CD4-positive, alpha-beta T cell (primary cell): ENCODE measurements around the gene AHCYL2. TPM values are rescaled to one million over a fixed set of nuclear protein-coding genes. Genes with fewer than 3 reads are reported as not detected.
A peak's percentile ranks its signal among the peaks of the same experiment; 100 is the strongest.

Experiments used
- ATAC-seq: fragments of 200-7000 bp; cut with Tn5 transposase; one replicate; pipeline ENCODE4 v1.10.0; 2022; ENCODE audit warnings: mild to moderate bottlenecking; ENCODE audit not compliant: poor library complexity
- CTCF ChIA-PET: fragments of 350-600 bp; sonication (Branson Sonifier 250); formaldehyde crosslinking; loops from one replicate; lab custom pipeline; 2021; ENCODE audit warnings: antibody characterized with exemption, inconsistent platforms; lab: Charles Lee
- POLR2A ChIA-PET: fragments of 350-600 bp; sonication (Branson Sonifier 250); formaldehyde crosslinking; loops from one replicate; lab custom pipeline; 2021; ENCODE audit warnings: antibody characterized with exemption, inconsistent platforms; lab: Charles Lee
- DNase-seq, 14 experiments: peaks; one replicate each; pipeline ENCODE4 v3.0.0-alpha.2; 2013 to 2020; ENCODE audit warnings: mixed read lengths in 2 of 14
- H3K27ac ChIP-seq, 2 donors: one replicate each; pipeline versions ENCODE4 v1.5.1 to v1.7.0; 2013; ENCODE audit warnings: low read length in 2 of 2, low read depth in 1 of 2, mild to moderate bottlenecking in 1 of 2
- H3K27me3 ChIP-seq, 2 experiments: 1 replicate in 1 of 2; 2 replicates in 1 of 2; pipeline versions ENCODE4 v1.6.1 to v1.7.0; 2013; ENCODE audit warnings: low read length in 2 of 2, control low read depth in 1 of 2, mild to moderate bottlenecking in 1 of 2, moderate library complexity in 1 of 2; ENCODE audit not compliant: insufficient read depth in 2 of 2, control insufficient read depth in 1 of 2
- H3K36me3 ChIP-seq: one replicate; pipeline ENCODE4 v1.6.1; 2013; ENCODE audit warnings: low read length, control low read depth; ENCODE audit not compliant: insufficient read depth
- H3K4me1 ChIP-seq: one replicate; pipeline ENCODE4 v1.6.1; 2013; ENCODE audit warnings: low read length, control low read depth; ENCODE audit not compliant: insufficient read depth
- H3K4me3 ChIP-seq: one replicate; pipeline ENCODE4 v1.5.1; 2013; ENCODE audit warnings: mild to moderate bottlenecking, low read length, moderate library complexity
- H3K9me3 ChIP-seq, 2 experiments: 1 replicate in 1 of 2; 2 replicates in 1 of 2; pipeline versions ENCODE4 v1.6.1 to v1.7.0; 2013; ENCODE audit warnings: low read length in 2 of 2, mild to moderate bottlenecking in 2 of 2, control low read depth in 1 of 2, moderate library complexity in 1 of 2; ENCODE audit not compliant: control insufficient read depth in 1 of 2, insufficient read depth in 1 of 2
- H3K27ac Mint-ChIP-seq: one replicate; pipeline ENCODE4 v1.8.0; 2020; ENCODE audit warnings: mixed read lengths
- H3K27me3 Mint-ChIP-seq: one replicate; pipeline ENCODE4 v1.8.0; 2021; ENCODE audit warnings: mixed read lengths
- H3K36me3 Mint-ChIP-seq: one replicate; pipeline ENCODE4 v1.8.0; 2021; ENCODE audit warnings: low read depth, mixed read lengths
- H3K4me1 Mint-ChIP-seq: one replicate; pipeline ENCODE4 v1.8.0; 2021; ENCODE audit warnings: low read depth, mixed read lengths
- H3K4me3 Mint-ChIP-seq: one replicate; pipeline ENCODE4 v1.8.0; 2020; ENCODE audit warnings: mild to moderate bottlenecking, mixed read lengths
- H3K9me3 Mint-ChIP-seq: one replicate; pipeline ENCODE4 v1.8.0; 2020; ENCODE audit warnings: mixed read lengths
- intact Hi-C, 2 experiments: fragments of 100-400 bp; cut with DNase I in 1 of 2; cut with micrococcal nuclease in 1 of 2; formaldehyde crosslinking; loops; one replicate each; pipeline versions ENCODE4 v1.15.1 to v1.9.0; 2023 to 2025; cut with DNase I, micrococcal nuclease
- total RNA-seq, 174 experiments: library from RNA in 2 of 174; stranded (reverse) in 2 of 174; gene quantifications; one replicate each; pipeline ENCODE4 v1.2.3 and lab custom pipeline; 2021 to 2026
- TF ChIP-seq, protein P1 (sequence below): fragments of 200-600 bp; IDR thresholded peaks from one replicate; pipeline ENCODE4 v1.8.0; 2022; ENCODE audit warnings: antibody characterized with exemption, mild to moderate bottlenecking

The AHCYL2 gene
- total RNA-seq, 2 experiments from 2014 or later, result 5.8 to 6.0 TPM

DNA sequence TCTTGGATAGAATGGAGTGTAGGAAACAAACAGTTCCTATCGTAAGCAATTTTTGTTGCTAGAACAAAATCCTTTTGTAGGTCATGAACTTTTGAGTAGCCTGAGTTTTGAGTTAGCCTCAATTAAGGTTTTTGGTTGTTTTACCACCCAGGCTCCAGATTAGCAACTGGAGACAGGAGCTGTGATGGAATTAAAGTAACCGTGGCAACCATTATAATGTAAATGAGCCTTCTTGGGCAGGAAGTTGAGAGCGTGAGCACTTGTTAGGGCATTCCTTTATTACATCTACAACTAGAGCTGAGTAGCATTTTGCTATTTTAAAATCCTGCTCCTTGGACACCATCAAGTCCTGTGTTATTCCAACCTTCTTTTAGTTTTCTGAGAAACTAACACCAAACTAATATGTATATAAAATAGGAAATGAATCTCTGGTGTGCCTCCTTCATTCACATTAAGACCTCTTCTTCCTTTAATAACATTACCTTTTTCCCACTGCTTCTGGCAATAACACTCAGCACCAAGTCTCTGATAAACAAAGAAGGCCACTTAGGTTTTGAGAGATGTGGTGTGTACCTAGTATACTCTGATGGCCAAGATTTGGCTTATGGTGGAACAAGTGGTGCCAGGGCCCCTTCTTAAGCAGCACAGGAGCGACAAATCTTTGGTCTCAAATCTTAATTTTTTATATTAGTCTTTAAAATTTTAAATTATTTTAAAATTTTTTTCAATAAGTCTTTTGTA, 34.0 kb downstream of the AHCYL2 start:
- peaks cover 61% of the 10 kb centered on the region for H3K4me1 Mint-ChIP-seq
- H3K27me3 Mint-ChIP-seq, result no peaks in the 10 kb centered on the region
- H3K27ac Mint-ChIP-seq, result peak overlapping the region; percentile 44
- no peaks in the 10 kb centered on the region for H3K36me3 ChIP-seq
- ChIA-PET CTCF (no interaction called here), POLR2A (interaction anchor here (1.4 kb wide), 1 partner anchor 34 kb away, joined by 4 read pairs; the partner anchor contains the start of gene AHCYL2)
- no peaks in the 10 kb centered on the region for H3K27me3 ChIP-seq
- H3K9me3 ChIP-seq, result no peaks in the 10 kb centered on the region
- TF ChIP-seq, protein P1, sequence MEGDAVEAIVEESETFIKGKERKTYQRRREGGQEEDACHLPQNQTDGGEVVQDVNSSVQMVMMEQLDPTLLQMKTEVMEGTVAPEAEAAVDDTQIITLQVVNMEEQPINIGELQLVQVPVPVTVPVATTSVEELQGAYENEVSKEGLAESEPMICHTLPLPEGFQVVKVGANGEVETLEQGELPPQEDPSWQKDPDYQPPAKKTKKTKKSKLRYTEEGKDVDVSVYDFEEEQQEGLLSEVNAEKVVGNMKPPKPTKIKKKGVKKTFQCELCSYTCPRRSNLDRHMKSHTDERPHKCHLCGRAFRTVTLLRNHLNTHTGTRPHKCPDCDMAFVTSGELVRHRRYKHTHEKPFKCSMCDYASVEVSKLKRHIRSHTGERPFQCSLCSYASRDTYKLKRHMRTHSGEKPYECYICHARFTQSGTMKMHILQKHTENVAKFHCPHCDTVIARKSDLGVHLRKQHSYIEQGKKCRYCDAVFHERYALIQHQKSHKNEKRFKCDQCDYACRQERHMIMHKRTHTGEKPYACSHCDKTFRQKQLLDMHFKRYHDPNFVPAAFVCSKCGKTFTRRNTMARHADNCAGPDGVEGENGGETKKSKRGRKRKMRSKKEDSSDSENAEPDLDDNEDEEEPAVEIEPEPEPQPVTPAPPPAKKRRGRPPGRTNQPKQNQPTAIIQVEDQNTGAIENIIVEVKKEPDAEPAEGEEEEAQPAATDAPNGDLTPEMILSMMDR, result no peak
- intact Hi-C loops, result loop anchor here in 1 of 2 experiments (2.0 kb wide), 1 partner anchor 18 kb away; no protein-coding TSS in a partner anchor
- H3K4me3 ChIP-seq, result peak overlapping the region; percentile 11
- H3K4me1 ChIP-seq, result peaks cover 14% of the 10 kb centered on the region
- no peaks in the 10 kb centered on the region for H3K36me3 Mint-ChIP-seq
- H3K9me3 Mint-ChIP-seq, result no peaks in the 10 kb centered on the region
- peak overlapping the region; percentile 72 for H3K4me3 Mint-ChIP-seq
- no peak overlapping the region for H3K27ac ChIP-seq
- ATAC-seq, result peak; percentile 52
- DNase-seq, result peak in 2 of 14 experiments; percentile 12 to 23

DNA sequence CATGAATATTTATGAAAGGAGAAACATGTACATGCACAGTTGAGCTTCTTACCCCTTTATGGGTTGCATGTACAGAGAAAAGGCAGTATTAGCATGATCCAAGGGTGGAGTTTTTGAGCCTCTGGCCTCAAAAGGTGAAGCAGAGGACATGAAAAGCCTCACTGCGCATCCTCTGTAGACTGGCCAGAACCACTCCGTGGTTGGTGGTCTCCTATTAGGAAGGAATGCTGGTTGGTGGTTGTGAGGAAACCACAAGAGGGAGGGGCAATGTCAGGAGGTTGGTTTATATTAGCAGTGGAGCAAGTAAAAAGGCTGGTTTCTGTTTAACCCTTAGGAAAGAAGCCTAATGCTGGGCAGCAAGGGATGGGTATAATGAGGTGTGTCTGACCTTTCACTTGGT, 37.5 kb downstream of the AHCYL2 start:
- peaks cover 49% of the 10 kb centered on the region for H3K4me1 Mint-ChIP-seq
- Histone ChIP-seq H3K4me1 (peaks cover 14% of the 10 kb centered on the region), H3K27me3 (no peaks in the 10 kb centered on the region), H3K36me3 (no peaks in the 10 kb centered on the region), H3K27ac (no peak overlapping the region), H3K9me3 (no peaks in the 10 kb centered on the region), H3K4me3 (no peak overlapping the region)
- DNase-seq (peak in 3 of 14 experiments; percentile 8 to 47 (median 22)), ATAC-seq (no peak)
- no peaks in the 10 kb centered on the region for H3K36me3 Mint-ChIP-seq
- POLR2A ChIA-PET, result no interaction called here
- H3K27me3 Mint-ChIP-seq, result no peaks in the 10 kb centered on the region
- H3K9me3 Mint-ChIP-seq, result no peaks in the 10 kb centered on the region
- intact Hi-C loops, result no loop called here
- TF ChIP-seq, protein P1, result no peak
- H3K27ac Mint-ChIP-seq, result no peak overlapping the region
- CTCF ChIA-PET, result interaction anchor here (1.1 to 2.1 kb wide), 2 partner anchors 9 to 44 kb away, joined by 3 to 9 read pairs; no protein-coding TSS in a partner anchor
- H3K4me3 Mint-ChIP-seq, result no peak overlapping the region

DNA sequence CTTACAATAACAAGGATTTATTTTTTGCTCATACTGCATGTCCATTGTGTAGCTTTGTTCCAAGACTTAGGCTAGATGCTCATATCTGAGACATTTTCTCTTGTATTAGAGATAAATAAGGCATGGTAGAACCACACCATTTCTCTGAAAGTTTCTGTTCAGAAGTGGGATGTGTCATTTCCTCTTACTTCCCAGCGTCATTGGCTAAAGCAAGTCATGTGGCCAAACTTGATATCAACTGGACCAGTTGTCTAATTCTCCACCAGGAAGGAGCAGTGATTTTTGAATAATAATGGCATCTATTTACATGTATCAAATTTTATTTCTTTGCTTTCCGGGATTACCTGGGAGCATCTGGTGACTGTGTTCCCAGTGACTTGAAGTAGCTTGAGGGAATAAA, 38.3 kb downstream of the AHCYL2 start:
- no peak overlapping the region for H3K27ac ChIP-seq
- Mint-ChIP-seq H3K27ac (no peak overlapping the region), H3K9me3 (no peaks in the 10 kb centered on the region), H3K4me3 (no peak overlapping the region), H3K4me1 (peaks cover 43% of the 10 kb centered on the region), H3K27me3 (no peaks in the 10 kb centered on the region), H3K36me3 (no peaks in the 10 kb centered on the region)
- CTCF ChIA-PET, result interaction anchor here (2.1 kb wide), 1 partner anchor 45 kb away, joined by 9 read pairs; no protein-coding TSS in a partner anchor
- H3K27me3 ChIP-seq, result no peaks in the 10 kb centered on the region
- DNase-seq, result no peak
- intact Hi-C loops, result no loop called here
- POLR2A ChIA-PET, result no interaction called here
- H3K9me3 ChIP-seq, result no peaks in the 10 kb centered on the region
- H3K4me1 ChIP-seq, result peaks cover 14% of the 10 kb centered on the region
- H3K36me3 ChIP-seq, result no peaks in the 10 kb centered on the region
- TF ChIP-seq, protein P1, result no peak
- H3K4me3 ChIP-seq, result no peak overlapping the region
- ATAC-seq, result no peak
